HL-60/S4 treated with phorbol 12-myristate 13-acetate at 8.2 ng/mL for 4 days and 3 days (cell line): ENCODE results near the gene ITIH5.

Experiments
- in situ Hi-C: fragments of 300-500 bp; cut with MboI; formaldehyde crosslinking; loops from 2 replicates; pipeline ENCODE4 v1.15.0; 2022; ENCODE audit warnings: low sequenced_read_pairs

The ITIH5 gene

DNA sequence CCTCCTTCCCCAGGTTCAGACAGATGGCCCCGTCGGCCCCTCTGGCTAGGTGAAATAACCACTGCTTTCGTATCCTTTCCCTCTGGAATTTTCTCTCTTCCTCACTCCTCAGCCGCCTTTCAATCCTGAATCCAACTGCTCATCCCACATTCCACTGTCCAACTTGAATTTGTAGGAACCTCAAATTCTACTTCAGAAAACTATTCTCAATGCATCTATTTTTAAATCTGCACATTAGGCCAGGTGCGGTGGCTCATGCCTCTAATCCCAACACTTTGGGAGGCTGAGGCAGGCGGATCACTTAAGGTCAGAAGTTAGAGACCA lies 78.9 kb downstream of the ITIH5 start:
- in situ Hi-C loops = no loop called here

DNA sequence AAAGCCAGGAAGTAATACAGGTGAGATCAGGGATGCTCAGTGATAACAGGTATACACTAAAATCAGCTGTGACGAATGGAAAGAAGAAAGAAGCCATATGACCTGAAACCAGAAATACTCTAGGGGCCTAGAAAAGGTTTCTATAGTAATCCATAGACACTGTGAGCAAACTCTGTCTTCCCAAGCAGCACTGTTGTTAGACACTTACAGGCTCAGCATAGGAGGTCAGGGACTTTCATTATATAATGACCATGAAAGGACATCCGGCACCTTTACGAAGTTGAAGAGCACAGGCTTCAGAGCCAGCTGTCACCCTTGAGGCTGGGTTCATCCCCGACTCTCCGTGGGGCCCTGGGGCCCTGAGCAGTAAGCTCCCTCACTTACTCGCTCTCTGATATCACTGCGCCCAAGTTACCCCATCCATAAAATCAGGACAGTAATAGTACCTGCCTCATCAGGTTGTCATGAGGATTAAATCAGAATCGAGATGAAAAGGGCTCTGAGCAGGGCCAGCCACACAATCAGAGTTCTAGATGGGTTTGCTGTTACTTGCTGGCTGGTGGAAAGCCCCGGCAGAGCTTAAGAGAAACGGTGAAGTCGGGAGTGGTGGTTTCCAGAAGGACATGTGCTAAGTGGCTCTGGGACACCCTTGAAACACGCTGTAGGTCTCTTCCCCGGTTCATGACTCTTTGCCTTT lies 79.5 kb downstream of the ITIH5 start:
- in situ Hi-C loops = no loop called here

DNA sequence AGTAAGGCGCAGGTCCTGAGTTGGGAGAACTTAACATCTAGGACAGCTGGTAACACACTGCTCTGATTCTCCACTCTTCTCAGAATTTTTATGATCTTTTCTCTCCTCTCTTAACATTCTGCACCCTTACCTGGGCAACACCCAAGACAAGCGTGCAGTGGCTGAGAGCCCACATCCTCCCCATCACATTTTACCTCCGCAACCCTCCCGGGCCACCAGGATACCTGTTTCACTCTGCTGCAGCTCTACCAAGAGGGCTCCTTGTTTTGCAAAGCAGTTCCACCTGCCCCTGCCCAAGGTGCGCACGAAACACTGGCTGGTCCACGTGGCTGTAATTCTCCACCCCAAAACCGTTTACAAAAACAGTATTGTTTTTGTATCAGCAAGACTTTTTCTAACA lies 81.5 kb downstream of the ITIH5 start:
- in situ Hi-C loops = no loop called here

DNA sequence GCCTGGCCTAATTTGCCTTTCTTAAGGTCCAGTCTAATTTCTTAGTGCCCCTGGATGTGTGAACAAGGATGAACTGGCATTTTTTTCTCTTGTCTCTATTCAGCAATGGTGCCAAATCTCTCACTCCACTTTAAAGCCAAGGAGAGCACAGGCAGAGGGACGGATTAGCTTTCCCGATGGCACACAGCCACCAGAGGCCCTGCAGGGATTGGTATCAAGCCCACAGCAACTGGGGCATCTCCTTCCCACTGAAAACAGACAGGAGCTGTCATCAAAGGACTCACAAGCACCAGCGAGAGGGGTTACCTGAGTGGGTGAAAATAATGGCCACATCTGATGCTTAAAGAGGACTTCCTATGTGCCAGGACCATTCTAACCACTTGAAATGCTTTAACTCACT lies 83.1 kb downstream of the ITIH5 start:
- in situ Hi-C loops = no loop called here

DNA sequence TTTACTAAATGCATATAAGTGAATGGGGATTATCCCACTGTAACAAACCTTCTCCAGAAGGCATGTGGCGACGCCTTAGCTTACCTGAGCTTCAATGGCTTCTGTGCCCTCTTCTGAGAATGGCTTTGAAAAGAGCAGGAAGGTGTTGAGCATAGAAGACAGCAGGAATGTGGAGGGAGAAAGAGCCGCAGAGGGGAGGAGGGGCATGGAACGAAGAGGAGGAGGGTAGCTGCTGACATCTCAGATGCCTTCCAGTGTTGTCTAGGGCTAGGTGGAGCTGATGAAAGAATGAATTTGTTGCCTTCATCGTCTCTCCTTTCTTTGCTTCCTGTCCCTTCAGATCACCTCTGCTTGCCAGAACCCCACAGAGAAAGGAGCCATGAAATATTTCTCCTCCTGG lies 86.2 kb downstream of the ITIH5 start:
- in situ Hi-C loops = no loop called here

DNA sequence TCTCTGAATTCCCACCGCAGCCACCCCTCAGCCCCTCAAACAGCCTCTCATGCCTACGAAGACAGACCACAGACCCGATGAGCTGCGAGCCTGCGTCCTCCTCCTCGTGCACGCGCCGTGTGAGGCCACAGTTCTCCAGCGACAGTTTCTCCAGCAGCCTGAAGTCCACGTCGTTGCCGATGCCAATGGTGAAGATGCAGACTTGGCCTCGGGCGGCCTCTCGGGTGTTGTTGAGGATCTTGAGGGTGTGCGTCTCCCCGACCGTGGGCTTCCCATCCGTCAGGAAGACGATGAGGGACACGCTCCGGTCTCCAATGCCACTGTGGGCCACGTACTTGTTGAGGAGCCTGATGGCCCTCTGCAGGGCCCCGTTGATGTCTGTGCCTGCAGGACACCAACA lies 87.1 kb downstream of the ITIH5 start:
- in situ Hi-C loops = no loop called here

DNA sequence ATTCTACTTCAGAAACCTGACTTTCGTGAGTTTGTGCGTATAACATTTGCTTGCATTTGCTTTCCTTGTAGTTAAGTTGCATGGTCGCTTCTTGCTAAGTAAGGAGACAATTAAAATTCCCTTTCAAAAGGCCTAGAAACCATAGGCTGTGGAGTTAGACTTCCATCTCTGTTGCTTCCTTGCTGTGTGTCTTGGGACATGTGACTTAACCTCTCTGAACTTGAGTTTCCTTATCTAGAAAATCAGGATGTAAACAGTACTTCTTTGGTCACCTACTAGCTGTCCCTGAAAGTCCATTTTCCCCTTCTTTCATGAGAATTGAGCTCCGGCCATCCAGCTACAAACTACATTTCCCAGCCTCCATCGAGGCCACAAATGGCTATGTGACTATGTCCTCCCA lies 89.2 kb downstream of the ITIH5 start:
- in situ Hi-C loops = no loop called here

DNA sequence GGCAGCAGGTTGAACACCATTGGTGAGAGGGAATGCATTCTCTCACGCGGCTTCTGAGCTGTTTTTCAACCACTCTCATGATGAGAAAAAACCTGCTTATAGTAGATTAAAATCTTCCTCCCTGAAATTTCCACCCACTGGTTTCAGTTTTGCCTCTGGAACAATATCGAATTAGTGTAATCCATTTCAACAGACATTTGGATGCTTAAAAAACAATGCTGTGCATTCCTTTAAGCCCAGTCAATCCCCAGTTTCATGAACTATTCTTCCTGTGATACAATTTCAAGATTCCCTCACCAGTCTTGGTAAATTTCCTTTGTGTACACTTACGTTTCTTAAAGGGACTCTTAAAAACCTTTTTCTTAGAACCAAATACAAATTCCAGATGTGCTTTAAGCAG lies 89.6 kb downstream of the ITIH5 start:
- in situ Hi-C loops = no loop called here

DNA sequence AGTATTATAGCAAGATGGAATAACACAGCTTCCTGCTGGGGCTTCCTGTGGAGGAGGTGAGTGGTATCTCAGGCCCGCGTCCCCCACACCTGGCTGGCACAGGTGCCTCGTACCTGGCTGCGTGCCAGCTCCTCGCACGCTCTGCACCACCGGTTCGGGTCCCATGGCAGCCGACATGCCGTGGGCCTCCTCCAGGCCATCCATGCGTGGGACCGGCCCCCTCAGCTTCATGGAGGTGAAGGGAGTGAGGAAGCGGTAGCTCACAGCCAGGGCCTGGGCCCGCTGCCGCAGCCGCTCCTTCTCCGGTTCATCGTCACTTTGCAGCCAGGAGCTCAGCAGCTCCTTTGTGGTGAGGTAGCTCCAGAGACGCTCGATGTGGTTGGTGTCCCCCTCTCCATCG lies 90.4 kb downstream of the ITIH5 start:
- in situ Hi-C loops = no loop called here

DNA sequence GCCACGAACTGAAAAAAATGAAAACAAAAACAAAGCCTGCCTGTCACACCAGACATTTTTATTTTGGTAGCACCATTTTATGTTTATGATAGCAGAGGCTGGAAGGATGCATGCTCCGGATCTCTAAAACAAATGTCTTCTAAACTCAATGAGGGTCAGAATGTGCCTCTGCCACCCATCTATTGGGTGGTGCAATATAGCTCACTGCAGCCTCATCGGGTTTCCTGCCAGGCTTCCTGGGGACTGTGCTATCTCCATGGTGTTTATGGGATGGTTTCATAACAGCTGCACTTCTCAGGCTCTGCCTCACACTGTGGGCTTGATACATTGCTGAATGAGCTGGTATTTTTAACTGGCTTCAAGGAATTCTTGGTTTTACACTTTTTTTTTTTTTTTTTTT lies 94.4 kb downstream of the ITIH5 start:
- in situ Hi-C loops = no loop called here

DNA sequence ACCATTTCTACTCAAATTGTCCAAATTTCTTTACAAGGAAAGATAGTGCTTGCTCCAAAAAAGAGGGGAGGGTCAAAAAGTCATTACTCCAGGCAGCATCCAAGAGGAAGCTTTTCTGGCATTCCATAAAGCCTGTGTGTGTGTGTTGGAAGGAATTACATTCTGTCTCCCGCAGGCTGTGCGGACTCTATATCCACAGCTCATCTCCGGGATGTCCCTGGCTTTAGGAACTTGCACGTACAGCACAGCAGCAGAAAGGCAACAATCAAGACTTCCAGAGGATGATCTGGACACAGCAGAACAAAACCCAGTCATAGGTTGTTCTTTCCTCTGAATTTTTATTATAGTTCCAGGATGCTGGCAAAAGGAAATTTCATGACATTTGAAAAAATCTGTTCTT lies 94.8 kb downstream of the ITIH5 start:
- in situ Hi-C loops = no loop called here

DNA sequence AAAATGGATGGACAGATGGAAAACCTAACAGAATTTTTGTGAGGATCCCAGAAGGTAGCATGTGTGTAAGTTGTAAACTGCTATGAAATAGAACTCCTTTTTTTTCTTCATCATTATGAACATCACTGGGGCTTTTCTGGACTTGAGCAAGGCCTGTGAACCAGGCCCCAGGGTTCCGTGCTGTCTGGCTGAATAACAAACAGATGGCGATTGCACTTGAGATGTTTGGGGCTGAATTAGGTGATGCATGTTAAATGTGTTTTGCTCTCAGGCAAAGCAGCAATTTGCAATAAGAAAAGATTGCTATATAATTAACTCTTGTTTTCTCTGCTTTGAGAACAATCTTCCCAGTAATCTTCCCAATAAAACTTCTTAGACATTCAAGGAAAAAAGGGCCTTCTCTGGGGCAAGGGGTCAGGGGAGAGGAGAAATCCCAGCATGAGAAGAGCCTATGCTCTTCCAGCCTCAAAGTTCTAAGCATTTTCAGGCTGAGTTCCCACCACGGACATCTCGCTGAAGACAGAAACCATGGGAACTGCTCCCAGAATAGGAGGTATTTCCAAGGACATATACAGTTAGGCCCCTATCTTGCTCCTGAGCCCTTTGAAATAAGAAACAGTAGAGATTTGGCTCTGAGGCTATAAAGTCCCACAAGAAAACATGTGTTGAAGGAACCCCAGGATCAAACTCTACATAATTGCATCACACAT lies 98.7 kb downstream of the ITIH5 start:
- in situ Hi-C loops = no loop called here

DNA sequence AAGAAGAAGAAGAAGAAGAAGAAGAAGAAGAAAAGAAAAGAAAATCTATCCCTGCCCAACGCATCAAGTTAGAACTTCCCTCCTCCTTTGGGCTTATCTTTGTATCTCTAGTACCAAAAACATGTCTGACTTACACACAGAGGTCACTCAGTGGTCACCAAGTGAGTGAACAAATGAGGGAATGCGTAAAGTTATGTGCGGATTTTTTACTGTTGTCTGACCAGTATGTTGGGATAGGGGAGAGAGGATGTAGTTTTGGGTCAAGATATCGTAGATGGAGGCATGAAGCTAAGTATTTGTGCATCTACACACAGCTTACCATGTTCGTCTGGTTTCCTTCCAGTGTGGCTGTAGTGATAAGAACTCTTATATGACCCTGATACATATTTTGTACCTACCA lies 99.9 kb downstream of the ITIH5 start:
- in situ Hi-C loops = no loop called here

DNA sequence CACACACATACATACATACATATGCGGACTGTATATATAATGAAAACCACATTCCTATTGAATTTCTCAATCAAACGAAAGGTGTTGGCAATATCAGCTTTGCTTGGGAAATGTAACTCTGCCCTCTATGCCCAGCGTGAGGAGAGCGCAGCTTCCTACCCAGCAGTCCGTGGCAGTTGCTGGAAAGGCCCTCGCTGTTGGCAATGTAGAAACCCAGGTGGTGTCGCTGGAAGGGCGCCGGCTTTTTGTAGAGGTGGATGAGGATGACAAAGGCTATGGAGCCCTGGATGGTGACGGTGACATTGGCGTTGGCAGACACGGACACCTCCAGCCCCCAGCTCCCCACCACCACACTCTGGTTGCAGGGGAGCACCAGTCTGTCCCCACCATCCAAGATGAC lies 100.9 kb downstream of the ITIH5 start:
- in situ Hi-C loops = no loop called here

DNA sequence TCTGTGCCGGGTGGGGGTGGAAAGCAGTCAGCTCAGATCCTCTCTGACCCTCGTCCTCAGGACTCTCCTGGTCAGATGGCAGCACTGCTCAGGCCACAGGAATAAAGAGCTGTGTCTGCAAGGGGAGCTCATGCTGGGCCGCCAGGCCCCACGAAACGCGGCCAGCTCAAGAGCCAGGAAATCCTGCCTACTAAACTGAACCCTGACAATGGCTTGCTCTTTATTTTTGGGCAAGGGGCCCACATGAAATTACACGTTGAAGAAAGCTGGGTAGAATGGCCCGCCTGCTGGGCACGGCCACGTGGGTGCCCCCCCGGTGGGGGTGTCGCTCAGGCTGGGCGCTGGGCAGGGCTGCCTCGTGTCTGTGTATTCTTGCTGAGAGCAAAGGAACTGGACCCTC lies 103.0 kb downstream of the ITIH5 start:
- in situ Hi-C loops = no loop called here

DNA sequence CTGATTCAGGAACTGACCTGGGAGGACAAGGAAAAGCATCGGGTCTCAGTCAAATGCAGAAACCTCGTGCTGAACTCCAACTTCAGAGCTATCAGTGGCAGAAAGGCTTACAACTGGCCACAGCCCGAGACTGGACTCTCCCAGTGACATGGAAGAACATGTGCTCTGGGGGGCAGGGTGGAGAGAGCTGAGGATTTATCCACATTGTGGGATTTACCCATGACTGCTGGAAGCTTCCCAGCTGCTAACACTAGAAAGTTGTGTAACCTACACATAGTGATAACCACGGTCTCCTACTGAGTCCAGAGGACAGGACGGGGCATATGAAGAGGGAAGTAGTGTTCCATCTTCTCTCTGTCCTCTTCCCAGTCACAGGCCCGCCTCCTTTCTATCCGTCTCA lies 103.4 kb downstream of the ITIH5 start:
- in situ Hi-C loops = no loop called here

DNA sequence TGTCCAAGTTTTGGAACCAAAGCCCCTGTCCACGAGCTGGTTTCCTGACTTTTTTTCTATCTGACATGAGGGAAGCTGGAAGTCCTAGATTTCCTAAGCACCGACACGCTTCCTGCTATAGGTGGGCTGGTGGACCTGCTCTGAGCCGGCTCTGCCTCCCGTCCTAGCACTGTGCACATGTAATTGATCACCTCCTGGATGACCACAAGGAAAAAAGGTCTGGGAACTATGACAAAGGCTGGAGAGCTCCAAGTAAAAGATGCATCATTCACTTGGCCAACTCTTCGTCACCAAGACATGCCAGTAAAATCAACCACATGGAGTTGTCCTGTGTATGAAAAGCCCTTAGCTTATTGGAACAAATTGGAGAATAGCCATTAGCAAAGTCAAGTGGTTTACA lies 104.8 kb downstream of the ITIH5 start:
- in situ Hi-C loops = no loop called here

DNA sequence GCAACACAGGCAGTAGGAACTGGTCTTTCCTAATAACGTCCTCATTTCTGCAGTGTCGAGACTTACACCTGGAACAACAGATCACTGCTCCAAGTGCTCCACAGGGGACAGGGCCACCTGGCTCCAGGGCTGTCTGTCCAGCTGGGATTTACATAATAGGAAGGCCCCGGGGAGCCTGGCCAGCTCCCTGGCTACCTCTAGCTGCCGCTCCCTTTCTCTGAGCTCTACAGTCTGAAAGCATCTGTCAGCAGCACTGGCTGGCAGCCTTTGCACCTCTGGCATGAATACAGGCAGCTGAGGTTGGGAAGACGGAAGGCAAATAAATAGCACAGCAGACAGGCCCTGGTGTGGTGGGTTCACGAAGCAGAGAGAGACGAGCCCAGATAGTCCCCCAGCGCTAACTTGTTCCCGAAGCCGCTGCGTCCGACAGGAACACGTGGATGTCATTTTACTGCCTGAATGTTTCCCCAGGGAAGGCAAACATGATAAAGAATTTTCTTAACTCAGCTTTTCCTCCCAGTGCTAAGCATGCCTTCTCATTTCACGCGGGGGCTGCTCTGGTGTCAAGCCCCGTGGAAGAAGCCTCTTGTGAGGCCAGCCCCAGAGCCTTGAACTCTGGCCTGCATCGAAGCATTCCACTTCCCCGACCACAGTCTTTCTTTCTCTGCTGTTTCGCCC lies 105.4 kb downstream of the ITIH5 start:
- in situ Hi-C loops = no loop called here

DNA sequence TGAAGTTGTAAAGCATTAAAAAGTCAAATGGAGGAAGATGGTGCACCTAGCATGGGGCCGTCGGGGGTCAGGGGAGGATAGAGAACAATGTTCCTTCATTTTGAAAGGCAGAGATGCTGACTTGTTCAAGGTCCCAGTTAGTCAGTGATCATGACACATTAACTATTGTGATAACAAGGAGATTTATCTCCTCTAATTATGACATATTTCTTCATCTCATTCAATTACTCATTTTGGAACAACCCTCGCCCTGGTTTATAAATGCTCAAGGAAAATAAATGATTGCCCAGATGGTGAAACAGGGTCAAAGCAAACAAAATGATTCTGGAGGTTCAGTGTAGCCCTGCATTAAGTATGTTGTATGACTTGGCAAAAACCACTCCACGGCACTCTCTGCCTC lies 106.2 kb downstream of the ITIH5 start:
- in situ Hi-C loops = no loop called here

DNA sequence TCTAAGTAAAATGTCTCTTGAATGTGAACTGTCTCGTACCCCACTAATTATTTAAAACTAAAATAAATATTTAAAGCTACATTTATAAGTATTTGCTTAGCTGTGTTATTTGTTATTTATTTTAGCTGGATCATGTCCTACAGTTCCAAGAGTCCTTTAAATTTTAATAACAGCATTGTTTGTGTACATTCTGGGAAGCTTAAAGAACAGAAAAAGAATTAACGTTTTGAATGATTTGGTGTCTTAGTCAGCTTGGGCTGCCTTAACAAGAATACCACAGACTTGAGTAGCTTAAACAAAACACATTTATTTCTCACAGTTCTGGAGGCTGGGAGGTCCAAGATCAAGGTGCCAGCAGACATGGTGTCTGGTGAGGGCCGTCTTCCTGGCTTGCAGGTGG lies 107.4 kb downstream of the ITIH5 start:
- in situ Hi-C loops = no loop called here

DNA sequence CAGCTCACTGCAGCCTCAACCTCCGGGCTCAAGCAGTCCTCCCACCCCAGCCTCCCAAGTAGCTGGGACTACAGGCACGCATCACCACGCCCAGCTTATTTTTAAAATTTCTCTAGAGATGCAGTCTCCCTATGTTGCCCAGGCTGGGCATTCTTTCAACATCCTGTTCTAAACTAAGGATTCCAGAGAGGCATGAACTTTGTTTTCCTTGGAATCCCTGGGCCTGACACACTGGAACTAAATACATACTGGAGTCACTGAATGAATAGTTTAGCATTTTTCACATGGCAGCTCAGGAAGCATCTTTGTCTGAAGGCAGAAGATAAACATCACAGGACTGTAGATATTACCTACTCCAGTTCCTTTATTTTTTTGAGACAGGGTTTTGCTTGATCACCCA lies 108.7 kb downstream of the ITIH5 start:
- in situ Hi-C loops = no loop called here

DNA sequence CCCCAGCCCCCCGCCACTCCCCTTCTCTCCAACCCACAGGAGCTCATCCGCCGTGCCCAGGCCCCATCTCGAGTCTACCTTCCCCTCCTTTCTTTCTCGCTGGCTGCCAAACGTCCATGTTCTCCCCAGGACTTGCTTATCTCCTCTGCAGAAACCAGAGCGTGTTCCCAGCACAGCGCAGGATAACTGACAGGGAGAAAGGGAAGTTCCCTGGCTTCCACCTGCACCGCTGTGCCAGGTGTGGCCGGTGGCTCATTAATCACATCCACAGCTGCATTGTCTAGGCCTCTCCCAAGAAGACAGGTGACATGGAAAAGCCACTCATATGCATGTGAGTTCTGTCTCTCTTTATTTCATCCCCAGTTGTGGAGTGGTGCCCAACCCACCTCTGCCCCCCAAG lies 113.2 kb downstream of the ITIH5 start:
- in situ Hi-C loops = no loop called here
